Measurements from ENCODE around the gene MYH3. TPM values are rescaled to one million over a fixed set of nuclear protein-coding genes. Genes with fewer than 3 reads are reported as not detected.
A peak's percentile ranks its signal among the peaks of the same experiment; 100 is the strongest.
"Not testable (repeated sequence)": the region's sequence is repeated elsewhere in the genome, so short reads cannot be mapped to it uniquely, and the experiment has no call there.

The MYH3 gene
- total RNA-seq, 1 experiment from 2014 or later = 2.7 TPM

DNA sequence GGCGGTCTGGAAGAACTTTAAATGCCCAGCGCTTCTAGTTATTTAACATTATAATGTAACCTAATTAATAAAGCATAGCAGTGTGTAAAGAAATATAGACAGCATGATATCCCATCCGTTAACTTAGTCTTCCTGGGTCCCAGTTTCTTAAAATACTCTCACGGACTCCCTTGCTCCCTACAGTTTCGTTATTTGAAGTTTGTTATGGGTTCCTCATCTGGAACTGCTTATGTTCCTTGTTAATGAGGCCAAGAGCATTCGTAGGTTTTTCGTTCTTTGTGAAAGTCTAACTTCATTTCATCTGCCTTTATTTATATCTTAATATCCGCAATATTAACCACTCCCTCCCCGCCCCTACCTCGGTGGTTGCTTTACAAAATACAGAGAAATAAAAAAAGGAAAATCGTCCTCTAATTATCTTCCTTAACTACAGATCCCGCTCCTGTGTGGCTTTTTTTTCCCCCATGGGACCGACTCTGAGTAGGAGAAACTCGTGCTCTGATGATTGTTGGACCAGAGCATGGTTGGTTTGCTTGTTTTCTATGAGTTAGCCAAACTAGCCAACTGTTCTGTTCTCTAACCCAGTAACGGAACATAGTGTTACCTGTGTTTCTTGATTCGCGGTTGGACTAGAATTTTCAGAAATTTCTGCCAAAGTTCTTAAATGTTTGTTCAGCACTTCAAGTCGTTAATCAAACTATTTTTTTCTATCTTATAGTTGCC, 41.1 kb upstream of the MYH3 start:
- peaks cover 28% of the 10 kb centered on the region for H3K36me3 Mint-ChIP-seq (ENCODE audit: insufficient read depth, unreplicated experiment)
- no peak for DNase-seq
- TSS peak; percentile 57 for BruUV-seq (replicated peaks)

GRCh38 chr17:10697092-10698081, 40.3 kb upstream of the MYH3 start, which contains the start of the genes ADPRM and SCO1:
Gene ADPRM (plus strand): TSS chr17:10697594. CDS start chr17:10704927, 7,333 bp downstream.
Gene SCO1 (minus strand): TSS chr17:10697533. CDS start chr17:10697507, 26 bp downstream.
- no peaks in the 10 kb centered on the region for H3K27me3 Mint-ChIP-seq (ENCODE audit: unreplicated experiment)
- peak within 1 kb of the TSS; percentile 74 for H3K4me3 Mint-ChIP-seq (ENCODE audit: low read depth, unreplicated experiment)
- CTCF ChIA-PET = interaction anchor here (0.7 to 1.3 kb wide), 2 partner anchors 51 to 904 kb away, joined by 4 read pairs; no protein-coding TSS in a partner anchor
- no peak for TF ChIP-seq CTCF (IDR thresholded peaks at IDR 0.05; ENCODE audit: unreplicated experiment)
- peak; percentile 87 for DNase-seq
- intact Hi-C loops (cut with micrococcal nuclease; ENCODE audit: unreplicated experiment) = no loop called here
- no peaks in the 10 kb centered on the region for H3K9me3 Mint-ChIP-seq (ENCODE audit: low read depth, unreplicated experiment)
- H3K4me1 Mint-ChIP-seq (ENCODE audit: low read depth, unreplicated experiment) = no peaks in the 10 kb centered on the region
- peaks cover 28% of the 10 kb centered on the region for H3K36me3 Mint-ChIP-seq (ENCODE audit: insufficient read depth, unreplicated experiment)
- H3K27ac Mint-ChIP-seq (ENCODE audit: unreplicated experiment) = peak within 1 kb of the TSS; percentile 36
- BruUV-seq (replicated peaks) = no TSS peak

More for the DNA sequence above, 41.1 kb upstream of the MYH3 start:
- H3K27me3 Mint-ChIP-seq (ENCODE audit: unreplicated experiment) = no peaks in the 10 kb centered on the region
- intact Hi-C loops (cut with micrococcal nuclease; ENCODE audit: unreplicated experiment) = no loop called here
- H3K9me3 Mint-ChIP-seq (ENCODE audit: low read depth, unreplicated experiment) = no peaks in the 10 kb centered on the region
- H3K4me3 Mint-ChIP-seq (ENCODE audit: low read depth, unreplicated experiment) = peak overlapping the region; percentile 74
- CTCF ChIA-PET = no interaction called here
- H3K27ac Mint-ChIP-seq (ENCODE audit: unreplicated experiment) = no peak overlapping the region
- H3K4me1 Mint-ChIP-seq (ENCODE audit: low read depth, unreplicated experiment) = no peaks in the 10 kb centered on the region
- no peak for TF ChIP-seq CTCF (IDR thresholded peaks at IDR 0.05; ENCODE audit: unreplicated experiment)

- Mint-ChIP-seq H3K4me3 (ENCODE audit: low read depth, unreplicated experiment) (peak overlapping the region; percentile 74), H3K36me3 (ENCODE audit: insufficient read depth, unreplicated experiment) (peaks cover 28% of the 10 kb centered on the region)
- DNase-seq; intact Hi-C loops (cut with micrococcal nuclease; ENCODE audit: unreplicated experiment); H3K27me3 Mint-ChIP-seq (ENCODE audit: unreplicated experiment); H3K27ac Mint-ChIP-seq (ENCODE audit: unreplicated experiment); CTCF ChIA-PET; H3K4me1 Mint-ChIP-seq (ENCODE audit: low read depth, unreplicated experiment); H3K9me3 Mint-ChIP-seq (ENCODE audit: low read depth, unreplicated experiment); BruUV-seq (replicated peaks): not testable (repeated sequence)
These were observed 38.8 kb upstream of the MYH3 start for GRCh38 chr17:10695875-10696407.

DNA sequence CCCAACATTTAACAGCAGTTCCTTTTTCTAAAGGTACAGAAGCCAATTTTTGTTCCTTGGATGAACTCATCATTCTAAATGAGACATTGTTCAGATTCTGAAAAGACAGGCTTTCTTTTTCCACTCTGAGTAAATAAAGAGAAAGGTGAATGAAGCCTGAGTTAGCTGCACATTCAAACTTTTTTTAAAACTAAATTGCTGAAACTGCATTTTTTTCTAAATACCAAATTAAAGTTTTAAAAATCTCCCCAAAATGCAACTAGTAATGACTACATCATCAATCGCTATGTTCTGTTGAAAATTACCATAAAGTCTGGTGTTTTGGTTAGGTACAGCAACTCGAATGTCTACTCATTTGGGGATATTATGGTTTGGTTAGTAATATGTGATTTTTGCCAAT, 30.4 kb upstream of the MYH3 start:
- TF ChIP-seq CTCF (IDR thresholded peaks at IDR 0.05; ENCODE audit: unreplicated experiment) = no peak
- intact Hi-C loops (cut with micrococcal nuclease; ENCODE audit: unreplicated experiment) = no loop called here
- Mint-ChIP-seq H3K4me3 (ENCODE audit: low read depth, unreplicated experiment) (no peak overlapping the region), H3K4me1 (ENCODE audit: low read depth, unreplicated experiment) (no peaks in the 10 kb centered on the region), H3K27me3 (ENCODE audit: unreplicated experiment) (no peaks in the 10 kb centered on the region), H3K9me3 (ENCODE audit: low read depth, unreplicated experiment) (no peaks in the 10 kb centered on the region), H3K27ac (ENCODE audit: unreplicated experiment) (no peak overlapping the region), H3K36me3 (ENCODE audit: insufficient read depth, unreplicated experiment) (peaks cover 10% of the 10 kb centered on the region)
- BruUV-seq (replicated peaks) = no TSS peak
- CTCF ChIA-PET = no interaction called here
- DNase-seq = no peak

Measured in Calu3 (cell line).